Smooth muscle cell (in vitro differentiated cells): ENCODE data around the gene ATAD3A. TPM values are rescaled to one million over a fixed set of nuclear protein-coding genes. Genes with fewer than 3 reads are reported as not detected.

ENCODE experiments used
- DNase-seq: peaks from one replicate; lab custom pipeline; 2025; ENCODE audit not compliant: unreplicated experiment; lab: John Stamatoyannopoulos, UW
- H2AFZ ChIP-seq: fragments of 200-600 bp; sonication (generic); 2 replicates; pipeline ENCODE4 v1.6.0; 2016; ENCODE audit warnings: antibody characterized with exemption, low read depth, mild to moderate bottlenecking
- H3F3A ChIP-seq: fragments of 200-600 bp; sonication (generic); 2 replicates; pipeline ENCODE4 v1.6.0; 2017; ENCODE audit warnings: antibody characterized with exemption, low read depth
- H3K27ac ChIP-seq: fragments of 200-600 bp; sonication (generic); 2 replicates; pipeline ENCODE4 v1.5.1; 2016; ENCODE audit warnings: low read depth, mild to moderate bottlenecking
- H3K27me3 ChIP-seq: fragments of 200-600 bp; sonication (generic); 2 replicates; pipeline ENCODE4 v1.6.1; 2016; ENCODE audit warnings: low read depth, mild to moderate bottlenecking
- H3K36me3 ChIP-seq: fragments of 200-600 bp; sonication (generic); 2 replicates; pipeline ENCODE4 v1.5.1; 2016; ENCODE audit warnings: low read depth
- H3K4me1 ChIP-seq: fragments of 200-600 bp; sonication (generic); 2 replicates; pipeline ENCODE4 v1.5.1; 2016; ENCODE audit warnings: low read depth
- H3K4me2 ChIP-seq: fragments of 200-600 bp; sonication (generic); 2 replicates; pipeline ENCODE4 v1.6.0; 2016; ENCODE audit warnings: mild to moderate bottlenecking
- H3K4me3 ChIP-seq: fragments of 200-600 bp; sonication (generic); 2 replicates; pipeline ENCODE4 v1.5.1; 2016; ENCODE audit warnings: mild to moderate bottlenecking
- H3K79me2 ChIP-seq: fragments of 200-600 bp; sonication (generic); 2 replicates; pipeline ENCODE4 v1.6.0; 2016; ENCODE audit warnings: low read depth, mild to moderate bottlenecking
- H3K9ac ChIP-seq: fragments of 200-600 bp; sonication (generic); 2 replicates; pipeline ENCODE4 v1.6.0; 2016; ENCODE audit warnings: low read depth
- H3K9me3 ChIP-seq: fragments of 200-600 bp; sonication (generic); replicated peaks from 2 replicates; pipeline ENCODE4 v1.5.1; 2016; ENCODE audit warnings: low read depth
- H4K20me1 ChIP-seq: fragments of 200-600 bp; sonication (generic); 2 replicates; pipeline ENCODE4 v1.6.0; 2016; ENCODE audit warnings: low read depth
- WGBS: methylation state at CpG from one replicate; pipeline ENCODE4 v1.1.7; 2016; ENCODE audit warnings: low lambda C conversion rate; 5-methylcytosine and 5-hydroxymethylcytosine counted together
- polyA plus RNA-seq: library from polyadenylated mRNA; unstranded; fragments of >200 nt; fragmentation: Nextera tagmentation; extraction: Ambion mirVana; gene quantifications from 2 replicates; pipeline ENCODE4 v1.2.1, GENCODE V29; 2016
- total RNA-seq: library from RNA; depleted of rRNA; stranded (reverse); fragments of >200 nt; gene quantifications from 2 replicates; pipeline ENCODE4 v1.2.3, GENCODE V29; 2014
- TF ChIP-seq, protein P1 (sequence below): fragments of 200-600 bp; sonication (generic); IDR thresholded peaks from 2 replicates; pipeline ENCODE4 v1.5.1; 2017; ENCODE audit warnings: borderline replicate concordance, mild to moderate bottlenecking, antibody characterized with exemption; ENCODE audit not compliant: insufficient read depth, poor library complexity, severe bottlenecking

The ATAD3A gene
- total and polyA plus RNA-seq, 2 experiments from 2014 or later = 14.3 to 58.0 TPM

DNA sequence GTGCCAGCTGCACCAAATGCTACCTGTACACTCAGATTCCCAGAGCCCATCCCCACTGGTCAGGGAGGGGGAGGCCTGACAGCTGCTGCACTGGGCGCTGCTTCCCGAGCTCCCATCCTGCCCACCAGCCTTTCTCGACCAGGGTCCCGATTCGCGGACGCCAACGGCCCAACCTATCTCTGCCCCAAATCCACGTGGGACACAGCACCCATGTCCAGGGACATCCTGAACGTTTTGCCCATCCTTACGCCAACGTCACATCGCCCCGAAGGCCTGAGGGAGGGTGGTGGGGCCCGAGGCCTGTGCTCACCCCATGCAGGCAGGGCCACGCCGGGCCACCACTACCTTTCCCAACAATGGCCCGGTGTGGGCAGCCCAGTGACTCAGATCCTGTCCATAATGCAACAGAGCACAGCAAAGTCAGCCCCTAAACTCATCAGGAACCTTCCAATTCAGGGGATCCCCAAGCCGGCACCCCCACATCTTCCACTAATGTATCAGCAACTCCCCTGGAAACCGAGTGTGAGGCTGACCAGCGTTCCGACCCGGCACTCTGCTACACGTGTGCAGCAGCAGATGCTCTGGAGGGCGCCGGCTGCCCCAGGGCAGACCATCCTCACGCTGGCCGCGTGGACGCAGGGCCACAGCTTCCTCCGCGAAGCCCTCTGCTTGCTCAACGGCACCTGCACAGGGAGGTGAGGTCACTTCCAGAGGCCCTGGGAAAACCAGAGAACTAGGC, 39.7 kb downstream of the ATAD3A start:
- WGBS = 96% methylated on average over 33 of the region's 33 CpGs
- Histone ChIP-seq H3K36me3 (no peaks in the 10 kb centered on the region), H3K79me2 (peaks cover 36% of the 10 kb centered on the region), H3K9me3 (no peaks in the 10 kb centered on the region), H3K4me3 (no peak overlapping the region), H2AFZ (no peak overlapping the region), H3K27me3 (no peaks in the 10 kb centered on the region), H3K9ac (no peak overlapping the region), H3K27ac (no peak overlapping the region), H3K4me2 (no peak overlapping the region), H3F3A (no peaks in the 10 kb centered on the region), H3K4me1 (no peaks in the 10 kb centered on the region), H4K20me1 (peaks cover 64% of the 10 kb centered on the region)
- no peak for DNase-seq
- TF ChIP-seq, protein P1, sequence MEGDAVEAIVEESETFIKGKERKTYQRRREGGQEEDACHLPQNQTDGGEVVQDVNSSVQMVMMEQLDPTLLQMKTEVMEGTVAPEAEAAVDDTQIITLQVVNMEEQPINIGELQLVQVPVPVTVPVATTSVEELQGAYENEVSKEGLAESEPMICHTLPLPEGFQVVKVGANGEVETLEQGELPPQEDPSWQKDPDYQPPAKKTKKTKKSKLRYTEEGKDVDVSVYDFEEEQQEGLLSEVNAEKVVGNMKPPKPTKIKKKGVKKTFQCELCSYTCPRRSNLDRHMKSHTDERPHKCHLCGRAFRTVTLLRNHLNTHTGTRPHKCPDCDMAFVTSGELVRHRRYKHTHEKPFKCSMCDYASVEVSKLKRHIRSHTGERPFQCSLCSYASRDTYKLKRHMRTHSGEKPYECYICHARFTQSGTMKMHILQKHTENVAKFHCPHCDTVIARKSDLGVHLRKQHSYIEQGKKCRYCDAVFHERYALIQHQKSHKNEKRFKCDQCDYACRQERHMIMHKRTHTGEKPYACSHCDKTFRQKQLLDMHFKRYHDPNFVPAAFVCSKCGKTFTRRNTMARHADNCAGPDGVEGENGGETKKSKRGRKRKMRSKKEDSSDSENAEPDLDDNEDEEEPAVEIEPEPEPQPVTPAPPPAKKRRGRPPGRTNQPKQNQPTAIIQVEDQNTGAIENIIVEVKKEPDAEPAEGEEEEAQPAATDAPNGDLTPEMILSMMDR = no peak

DNA sequence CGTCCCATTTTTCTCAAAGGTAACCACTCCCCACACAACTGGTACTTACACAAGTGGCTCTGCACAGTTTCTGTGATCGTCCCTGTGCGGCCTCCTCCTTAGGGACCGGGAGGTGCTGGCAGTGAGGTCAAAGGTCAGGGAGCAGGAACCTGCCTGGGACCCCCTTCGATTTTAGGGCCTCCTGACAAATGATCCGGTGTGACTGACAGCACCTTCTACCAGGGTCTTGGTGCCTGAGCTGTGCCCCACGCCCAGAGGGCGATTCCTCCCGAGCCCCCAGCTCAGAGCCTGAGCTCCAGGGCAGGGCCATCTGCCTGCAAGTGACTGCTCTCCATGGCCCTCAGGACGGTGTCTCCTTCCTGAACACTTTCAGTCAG, 40.3 kb downstream of the ATAD3A start:
- peaks cover 69% of the 10 kb centered on the region for H4K20me1 ChIP-seq
- H3K27ac ChIP-seq = no peak overlapping the region
- no peaks in the 10 kb centered on the region for H3K4me1 ChIP-seq
- H3K9ac ChIP-seq = no peak overlapping the region
- WGBS = 90% methylated on average over 10 of the region's 10 CpGs
- DNase-seq = no peak
- no peaks in the 10 kb centered on the region for H3F3A ChIP-seq
- TF ChIP-seq, protein P1 = no peak
- no peaks in the 10 kb centered on the region for H3K36me3 ChIP-seq
- H3K4me2 ChIP-seq = no peak overlapping the region
- no peaks in the 10 kb centered on the region for H3K27me3 ChIP-seq
- no peak overlapping the region for H2AFZ ChIP-seq
- peaks cover 36% of the 10 kb centered on the region for H3K79me2 ChIP-seq
- no peaks in the 10 kb centered on the region for H3K9me3 ChIP-seq
- H3K4me3 ChIP-seq = no peak overlapping the region

DNA sequence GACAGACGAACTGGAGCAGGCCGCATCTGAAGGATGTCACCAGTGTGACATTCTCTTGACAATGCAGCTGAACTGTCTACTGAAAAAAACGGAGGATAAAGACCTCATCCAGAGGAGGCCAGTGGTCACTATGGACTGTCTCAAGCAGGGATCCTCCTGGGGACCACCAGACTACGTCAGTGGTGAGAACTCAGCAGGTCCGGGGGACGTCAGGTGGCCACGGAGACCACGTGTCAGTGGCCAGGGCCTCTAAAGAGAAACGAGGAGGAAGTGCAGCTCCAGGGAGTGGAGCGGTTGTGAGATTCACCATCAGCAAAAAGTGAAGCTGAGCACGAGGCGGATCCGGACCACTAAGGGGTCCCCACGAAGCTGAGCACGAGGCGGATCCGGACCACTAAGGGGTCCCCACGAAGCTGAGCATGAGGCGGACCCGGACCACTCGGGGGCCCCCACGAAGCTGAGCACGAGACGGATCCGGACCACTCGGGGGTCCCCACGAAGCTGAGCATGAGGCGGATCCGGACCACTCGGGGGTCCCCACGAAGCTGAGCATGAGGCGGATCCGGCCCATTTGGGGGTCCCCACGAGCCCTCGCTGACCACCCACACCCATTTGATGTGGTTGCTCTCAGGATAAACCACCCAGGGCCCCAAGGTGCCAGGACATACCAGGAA, 42.0 kb downstream of the ATAD3A start:
- H3K79me2 ChIP-seq = peaks cover 36% of the 10 kb centered on the region
- no peak for DNase-seq

More for the DNA sequence above, 42.0 kb downstream of the ATAD3A start:
- WGBS = 96% methylated on average over 35 of the region's 35 CpGs
- H3F3A ChIP-seq = peaks cover 5% of the 10 kb centered on the region
- no peaks in the 10 kb centered on the region for H3K36me3 ChIP-seq
- H3K9ac ChIP-seq = no peak overlapping the region
- H4K20me1 ChIP-seq = peaks cover 86% of the 10 kb centered on the region
- no peak overlapping the region for H3K27ac ChIP-seq
- H3K4me3 ChIP-seq = no peak overlapping the region
- H3K9me3 ChIP-seq = no peaks in the 10 kb centered on the region
- H3K4me1 ChIP-seq = no peaks in the 10 kb centered on the region
- TF ChIP-seq, protein P1 = no peak
- H3K4me2 ChIP-seq = no peak overlapping the region
- H3K27me3 ChIP-seq = no peaks in the 10 kb centered on the region
- no peak overlapping the region for H2AFZ ChIP-seq
